ENCODE measurements around the gene ZNF586. TPM values are rescaled to one million over a fixed set of nuclear protein-coding genes. Genes with fewer than 3 reads are reported as not detected.
A peak's percentile ranks its signal among the peaks of the same experiment; 100 is the strongest.
"Not testable (repeated sequence)": the region's sequence is repeated elsewhere in the genome, so short reads cannot be mapped to it uniquely, and the experiment has no call there.

ZNF586 gene
- total RNA-seq, result 10 to 100 TPM; 20.4 to 23.0 TPM

- CTCF ChIA-PET, result interaction anchor here (0.6 to 1.5 kb wide), 7 partner anchors 11 to 660 kb away, joined by 3 to 8 read pairs (median 3); partner anchors contain the start of genes ZNF671 and ZNF776
- Mint-ChIP-seq H3K27me3 (no peaks in the 10 kb centered on the region), H3K4me3 (peak within 1 kb of the TSS; percentile 91), H3K9me3 (ENCODE audit: low read depth) (peaks cover 20% of the 10 kb centered on the region), H3K4me1 (peaks cover 38% of the 10 kb centered on the region), H3K36me3 (peaks cover 57% of the 10 kb centered on the region), H3K27ac (peak within 1 kb of the TSS; percentile 97)
- ATAC-seq, result peak; percentile 99
- DNase-seq, result peak; percentile 94
Measured at GRCh38 chr19:57769345-57770131, at the start of gene ZNF586. ZNF586 (plus strand) TSS chr19:57769676; CDS start chr19:57769843, 167 bp downstream.

GRCh38 chr19:57719901-57720519, 49.5 kb upstream of the ZNF586 start:
- CTCF ChIA-PET, result no interaction called here
- no peak for ATAC-seq

GRCh38 chr19:57720878-57721277, 48.6 kb upstream of the ZNF586 start:
- peaks cover 78% of the 10 kb centered on the region for H3K36me3 Mint-ChIP-seq
- H3K27me3 Mint-ChIP-seq, result no peaks in the 10 kb centered on the region
- peaks cover 13% of the 10 kb centered on the region for H3K4me1 Mint-ChIP-seq
- H3K4me3 Mint-ChIP-seq, result no peak overlapping the region
- DNase-seq (no peak), ATAC-seq (no peak)
- CTCF ChIA-PET, result no interaction called here
- peaks cover 50% of the 10 kb centered on the region for H3K9me3 Mint-ChIP-seq (ENCODE audit: low read depth)
- no peak overlapping the region for H3K27ac Mint-ChIP-seq

More at GRCh38 chr19:57719901-57720519, 49.5 kb upstream of the ZNF586 start:
- Mint-ChIP-seq H3K27me3 (no peaks in the 10 kb centered on the region), H3K4me3 (no peak overlapping the region), H3K36me3 (peaks cover 80% of the 10 kb centered on the region), H3K4me1 (peaks cover 13% of the 10 kb centered on the region), H3K9me3 (ENCODE audit: low read depth) (peaks cover 55% of the 10 kb centered on the region), H3K27ac (no peak overlapping the region)
- no peak for DNase-seq

DNA sequence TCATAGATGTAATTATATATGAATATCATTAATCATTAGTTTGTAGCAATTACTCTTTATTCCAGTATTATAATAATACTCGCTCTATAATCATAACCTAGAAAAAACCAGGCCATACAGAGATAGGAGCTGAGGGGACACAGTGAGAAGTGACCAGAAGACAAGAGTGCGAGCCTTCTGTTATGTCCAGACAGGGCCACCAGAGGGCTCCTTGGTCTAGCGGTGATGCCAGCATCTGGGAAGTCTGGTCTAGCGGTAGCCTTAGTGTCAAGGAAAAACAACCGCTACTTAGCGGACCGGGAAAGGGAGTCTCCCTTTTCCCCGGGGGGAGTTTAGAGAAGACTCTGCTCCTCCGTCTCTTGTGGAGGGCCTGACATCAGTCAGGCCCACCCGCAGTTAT, 31.2 kb upstream of the ZNF586 start:
- CTCF ChIA-PET, result interaction anchor here (1.7 kb wide), 1 partner anchor 10 kb away, joined by 9 read pairs; the partner anchor contains the start of gene ZNF671
- H3K27ac Mint-ChIP-seq; ATAC-seq; H3K9me3 Mint-ChIP-seq (ENCODE audit: low read depth); H3K27me3 Mint-ChIP-seq; H3K4me1 Mint-ChIP-seq; H3K4me3 Mint-ChIP-seq; H3K36me3 Mint-ChIP-seq: not testable (repeated sequence)
- peak; percentile 57 for DNase-seq

DNA sequence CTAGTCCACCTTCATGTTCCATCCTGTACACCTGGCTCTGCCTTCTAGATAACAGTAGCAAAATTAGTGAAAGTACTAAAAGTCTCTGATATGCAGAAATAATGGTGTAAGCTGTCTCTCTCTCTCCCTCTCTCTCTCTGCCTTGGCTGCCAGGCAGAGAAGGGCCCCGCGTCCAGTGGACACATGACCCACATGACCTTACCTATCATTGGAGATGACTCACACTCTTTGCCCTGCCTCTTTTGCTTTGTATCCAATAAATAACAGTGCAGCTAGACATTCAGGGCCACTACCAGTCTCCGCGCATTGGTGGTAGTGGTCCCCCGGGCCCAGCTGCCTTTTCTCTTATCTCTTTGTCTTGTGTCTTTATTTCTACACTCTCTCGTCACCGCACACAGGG, 30.7 kb upstream of the ZNF586 start:
- H3K4me1 Mint-ChIP-seq; H3K4me3 Mint-ChIP-seq; H3K36me3 Mint-ChIP-seq; H3K27me3 Mint-ChIP-seq; H3K27ac Mint-ChIP-seq; ATAC-seq; DNase-seq; H3K9me3 Mint-ChIP-seq (ENCODE audit: low read depth): not testable (repeated sequence)
- CTCF ChIA-PET, result interaction anchor here (1.7 kb wide), 1 partner anchor 11 kb away, joined by 9 read pairs; the partner anchor contains the start of gene ZNF671

GRCh38 chr19:57746580-57747471, 22.6 kb upstream of the ZNF586 start, which contains the start of gene ZNF776:
ZNF776 (plus strand) TSS chr19:57746815; CDS start chr19:57747059, 244 bp downstream.
- Mint-ChIP-seq H3K4me1 (peaks cover 26% of the 10 kb centered on the region), H3K9me3 (ENCODE audit: low read depth) (peaks cover 22% of the 10 kb centered on the region), H3K27ac (peak within 1 kb of the TSS; percentile 96), H3K4me3 (peak within 1 kb of the TSS; percentile 92), H3K27me3 (no peaks in the 10 kb centered on the region), H3K36me3 (peaks cover 51% of the 10 kb centered on the region)
- CTCF ChIA-PET, result interaction anchor here (0.8 to 2.3 kb wide), 2 partner anchors 20 to 23 kb away, joined by 3 to 8 read pairs; partner anchors contain the start of genes ZNF586 and ZNF671
- DNase-seq, result peak; percentile 91
- peak; percentile 98 for ATAC-seq

DNA sequence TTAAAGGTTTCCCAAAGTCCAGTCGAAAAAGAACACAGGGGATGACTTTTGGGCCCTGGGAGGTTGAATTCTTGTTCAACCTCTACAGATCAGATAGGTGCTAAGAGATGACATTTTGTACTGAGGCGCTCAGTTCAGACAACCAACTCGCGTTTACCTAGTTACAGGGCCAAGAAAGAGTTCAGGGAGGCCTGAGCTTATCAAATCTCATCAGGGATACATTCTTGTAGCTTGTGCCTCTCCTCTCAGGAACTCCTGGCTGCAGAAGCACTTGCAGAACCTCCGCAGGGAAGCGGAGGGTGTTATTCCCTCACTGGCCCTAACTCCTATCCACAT, 22.0 kb upstream of the ZNF586 start:
- H3K27ac Mint-ChIP-seq, result peak overlapping the region; percentile 96
- H3K36me3 Mint-ChIP-seq, result peaks cover 57% of the 10 kb centered on the region
- peaks cover 26% of the 10 kb centered on the region for H3K4me1 Mint-ChIP-seq
- no peak for ATAC-seq
- H3K27me3 Mint-ChIP-seq, result no peaks in the 10 kb centered on the region
- DNase-seq, result no peak
- CTCF ChIA-PET, result interaction anchor here (2.3 kb wide), 1 partner anchor 22 kb away, joined by 8 read pairs; the partner anchor contains the start of gene ZNF586
- peak overlapping the region; percentile 92 for H3K4me3 Mint-ChIP-seq
- H3K9me3 Mint-ChIP-seq (ENCODE audit: low read depth), result peaks cover 26% of the 10 kb centered on the region

GRCh38 chr19:57748029-57748428, 21.4 kb upstream of the ZNF586 start:
- DNase-seq (no peak), ATAC-seq (no peak)
- Mint-ChIP-seq H3K9me3 (ENCODE audit: low read depth) (peaks cover 32% of the 10 kb centered on the region), H3K4me1 (peaks cover 26% of the 10 kb centered on the region), H3K36me3 (peaks cover 63% of the 10 kb centered on the region), H3K27me3 (no peaks in the 10 kb centered on the region), H3K4me3 (peak overlapping the region; percentile 38), H3K27ac (peak overlapping the region; percentile 46)
- CTCF ChIA-PET, result interaction anchor here (2.3 kb wide), 1 partner anchor 22 kb away, joined by 8 read pairs; the partner anchor contains the start of gene ZNF586

- CTCF ChIA-PET, result no interaction called here
- Mint-ChIP-seq H3K36me3 (peaks cover 93% of the 10 kb centered on the region), H3K27ac (no peak overlapping the region), H3K27me3 (no peaks in the 10 kb centered on the region), H3K9me3 (ENCODE audit: low read depth) (peaks cover 44% of the 10 kb centered on the region), H3K4me3 (no peak overlapping the region), H3K4me1 (peaks cover 8% of the 10 kb centered on the region)
- ATAC-seq, result no peak
- DNase-seq, result no peak
Measured at GRCh38 chr19:57754091-57754673, 15.3 kb upstream of the ZNF586 start.

- H3K36me3 Mint-ChIP-seq, result peaks cover 91% of the 10 kb centered on the region
- peaks cover 39% of the 10 kb centered on the region for H3K9me3 Mint-ChIP-seq (ENCODE audit: low read depth)
- no peak for DNase-seq
- ATAC-seq, result no peak
- peaks cover 3% of the 10 kb centered on the region for H3K4me1 Mint-ChIP-seq
- CTCF ChIA-PET, result no interaction called here
- H3K27ac Mint-ChIP-seq, result no peak overlapping the region
- no peaks in the 10 kb centered on the region for H3K27me3 Mint-ChIP-seq
- H3K4me3 Mint-ChIP-seq, result no peak overlapping the region
Measured at GRCh38 chr19:57755031-57755430, 14.4 kb upstream of the ZNF586 start.

DNA sequence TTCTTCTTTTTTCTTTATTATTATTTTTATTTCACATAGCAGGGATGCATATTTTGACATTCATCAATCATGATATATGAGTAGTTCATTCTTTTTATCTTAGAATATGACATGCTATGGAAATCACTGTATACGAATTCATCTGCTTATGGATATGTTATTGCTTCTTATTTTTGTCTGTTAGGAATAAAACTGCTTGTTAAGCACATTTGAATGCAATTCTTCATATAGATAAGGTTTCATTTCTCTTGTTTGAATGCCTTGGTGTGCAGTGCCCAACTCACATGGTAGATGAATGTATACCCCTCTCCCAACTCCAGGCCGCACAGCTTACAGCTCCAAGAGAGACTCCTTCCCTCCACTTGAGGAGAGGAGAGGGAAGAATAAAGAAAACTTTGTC, 11.5 kb upstream of the ZNF586 start:
- H3K4me3 Mint-ChIP-seq, result no peak overlapping the region
- CTCF ChIA-PET, result no interaction called here
- no peak for ATAC-seq
- H3K4me1 Mint-ChIP-seq, result no peaks in the 10 kb centered on the region
- H3K9me3 Mint-ChIP-seq (ENCODE audit: low read depth), result peaks cover 26% of the 10 kb centered on the region
- H3K27ac Mint-ChIP-seq, result no peak overlapping the region
- DNase-seq, result no peak
- H3K27me3 Mint-ChIP-seq, result no peaks in the 10 kb centered on the region
- peaks cover 80% of the 10 kb centered on the region for H3K36me3 Mint-ChIP-seq

DNA sequence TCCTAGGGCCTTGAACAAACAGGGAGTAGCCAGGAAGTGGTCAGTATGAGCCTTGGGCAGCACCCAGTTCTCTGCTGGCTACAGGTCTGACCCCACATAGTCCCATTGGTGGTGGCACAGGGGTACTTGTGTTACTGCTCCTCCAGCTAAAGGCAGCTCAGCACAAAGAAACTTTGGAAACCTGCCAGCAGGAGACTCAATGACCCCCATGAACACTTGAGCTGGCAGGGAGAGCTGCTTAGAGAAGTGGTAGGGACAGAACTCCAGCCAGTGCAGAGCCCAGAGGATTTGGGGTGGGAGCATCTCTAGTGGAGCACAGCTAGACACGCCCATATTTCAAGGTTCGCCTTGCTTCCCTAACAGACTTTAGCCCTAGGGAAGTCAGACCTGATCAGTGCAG, 10.4 kb upstream of the ZNF586 start:
- no peak for DNase-seq
- no peaks in the 10 kb centered on the region for H3K27me3 Mint-ChIP-seq
- no peaks in the 10 kb centered on the region for H3K4me1 Mint-ChIP-seq
- no peak overlapping the region for H3K27ac Mint-ChIP-seq
- no peak overlapping the region for H3K4me3 Mint-ChIP-seq
- ATAC-seq, result no peak
- H3K36me3 Mint-ChIP-seq, result peaks cover 77% of the 10 kb centered on the region
- CTCF ChIA-PET, result interaction anchor here (0.6 kb wide), 1 partner anchor 60 kb away, joined by 3 read pairs; no protein-coding TSS in a partner anchor
- peaks cover 20% of the 10 kb centered on the region for H3K9me3 Mint-ChIP-seq (ENCODE audit: low read depth)

All from activated CD8-positive, alpha-beta memory T cell treated with anti-CD3 and anti-CD28 coated beads, Interleukin-2, amount 10 ng/mL, durations not matched to agents 7 days and 5 days (primary cell).